K562 (cell line): ENCODE measurements around the gene TBC1D25. TPM values are rescaled to one million over a fixed set of nuclear protein-coding genes. Genes with fewer than 3 reads are reported as not detected.
"Not testable (repeated sequence)": the region's sequence is repeated elsewhere in the genome, so short reads cannot be mapped to it uniquely, and the experiment has no call there.

ENCODE experiments used
- ATAC-seq: fragments of 200-7000 bp; cut with Tn5 transposase; 3 replicates; pipeline ENCODE4 v1.9.1; 2020; ENCODE audit warnings: moderate library complexity
- BruUV-seq: library from RNA; stranded (reverse); fragments of 400-500 nt; replicated peaks from 2 replicates; lab custom pipeline; 2021; lab: Mats Ljungman, UMichigan
- CTCF ChIA-PET: fragments of 300-600 bp; formaldehyde crosslinking; extraction: SDS; loops from one replicate; lab custom pipeline; 2021; ENCODE audit warnings: low intra/inter-chr PET ratio; lab: Yijun Ruan, JAX
- POLR2A ChIA-PET: fragments of 300-600, 350-650 bp; sonication (Branson Sonifier 250); formaldehyde crosslinking; extraction: SDS; loops from one replicate; lab custom pipeline; 2021; ENCODE audit warnings: antibody characterized with exemption, inconsistent platforms; lab: Yijun Ruan, JAX
- DNase-seq, 4 experiments: peaks; one replicate each; pipeline versions ENCODE4 v3.0.0 to v3.0.0-alpha.2; 2011 to 2018; ENCODE audit warnings: low spot score in 3 of 4, mixed read lengths in 3 of 4; ENCODE audit errors: extremely low read depth in 1 of 4
- FAIRE-seq: peaks from 2 replicates; lab custom pipeline; 2011; peaks lifted over from hg19 to GRCh38; lab: Jason Lieb, UNC
- H2AFZ ChIP-seq: 2 replicates; pipeline ENCODE4 v1.6.0; 2011; ENCODE audit warnings: low read depth, low read length, control low read depth, inconsistent platforms
- H3K27ac ChIP-seq: fragments of 200-600 bp; 3 replicates; pipeline ENCODE4 v1.8.0; 2011; ENCODE audit warnings: low read depth, mild to moderate bottlenecking, control low read depth, inconsistent platforms, low read length, moderate library complexity, mixed read lengths; ENCODE audit errors: extremely low read depth
- H3K27me3 ChIP-seq, 2 experiments: fragments of 300-600 bp in 1 of 2; 2 replicates in 1 of 2; 3 replicates in 1 of 2; pipeline versions ENCODE4 v1.6.0 to v1.8.0; 2011; ENCODE audit warnings: inconsistent platforms in 2 of 2, low read length in 2 of 2, mild to moderate bottlenecking in 1 of 2, mixed read lengths in 1 of 2, moderate library complexity in 1 of 2; ENCODE audit not compliant: control insufficient read depth in 2 of 2, insufficient read depth in 2 of 2
- H3K36me3 ChIP-seq: fragments of 300-600 bp; 3 replicates; pipeline ENCODE4 v1.8.0; 2011; ENCODE audit warnings: mild to moderate bottlenecking, low read length, inconsistent platforms; ENCODE audit not compliant: control insufficient read depth, insufficient read depth
- H3K4me1 ChIP-seq, 2 experiments: fragments of 200-600 bp in 1 of 2; replicated peaks in 1 of 2; 2 replicates in 1 of 2; 3 replicates in 1 of 2; pipeline versions ENCODE4 v1.5.1 to v1.8.0; 2011; ENCODE audit warnings: inconsistent platforms in 2 of 2, low read length in 2 of 2, mild to moderate bottlenecking in 1 of 2, mixed read lengths in 1 of 2, moderate library complexity in 1 of 2; ENCODE audit not compliant: control insufficient read depth in 2 of 2, insufficient read depth in 2 of 2
- H3K4me2 ChIP-seq: 2 replicates; pipeline ENCODE4 v1.6.1; 2011; ENCODE audit warnings: low read length, control low read depth, inconsistent platforms, mixed read lengths; ENCODE audit not compliant: insufficient read depth
- H3K4me3 ChIP-seq: fragments of 200-600 bp; sonication (generic), shearing (Covaris generic); 2 replicates; pipeline ENCODE4 v1.5.1; 2016; ENCODE audit warnings: control low read depth, inconsistent platforms
- H3K79me2 ChIP-seq: fragments of 200-600 bp; 3 replicates; pipeline ENCODE4 v1.8.0; 2011; ENCODE audit warnings: low read length, inconsistent platforms; ENCODE audit not compliant: control insufficient read depth, insufficient read depth
- H3K9ac ChIP-seq, 2 experiments: 2 replicates each; pipeline versions ENCODE4 v1.6.0 to v1.6.1; 2011; ENCODE audit warnings: low read depth in 2 of 2, low read length in 2 of 2, control low read depth in 1 of 2, inconsistent platforms in 1 of 2, mild to moderate bottlenecking in 1 of 2, mixed read lengths in 1 of 2; ENCODE audit not compliant: insufficient read depth in 1 of 2
- H3K9me1 ChIP-seq: one replicate; pipeline ENCODE4 v1.6.0; 2011; ENCODE audit warnings: inconsistent platforms, mild to moderate bottlenecking, low read length, moderate library complexity; ENCODE audit not compliant: control insufficient read depth, insufficient read depth
- H3K9me3 ChIP-seq: replicated peaks from 2 replicates; pipeline ENCODE4 v1.5.1; 2011; ENCODE audit warnings: low read depth, low read length, inconsistent platforms; ENCODE audit not compliant: control insufficient read depth, insufficient read depth
- H4K20me1 ChIP-seq: replicated peaks from 2 replicates; pipeline ENCODE4 v1.6.1; 2011; ENCODE audit warnings: low read length, inconsistent platforms, mixed read lengths; ENCODE audit not compliant: control insufficient read depth, insufficient read depth
- HDAC6 ChIP-seq: IDR thresholded peaks from 2 replicates; pipeline ENCODE4 v1.6.1; 2012; ENCODE audit warnings: low read depth, mild to moderate bottlenecking, control low read depth, inconsistent platforms, low read length, moderate library complexity
- HIVEP1 ChIP-seq: fragments of 250-450 bp; sonication (Bioruptor Pico); IDR thresholded peaks from 2 replicates; pipeline ENCODE4 v1.4.0; 2020; ENCODE audit warnings: mild to moderate bottlenecking
- NFXL1 ChIP-seq: fragments of 450-650 bp; formaldehyde crosslinking; IDR thresholded peaks from 2 replicates; pipeline ENCODE4 v1.4.0; 2021; ENCODE audit warnings: mild to moderate bottlenecking
- NR1H2 ChIP-seq: sonication (generic); formaldehyde crosslinking; IDR thresholded peaks from 2 replicates; pipeline ENCODE4 v1.4.0; 2020; ENCODE audit warnings: mild to moderate bottlenecking, missing genetic modification reagents
- RB1 ChIP-seq: fragments of 450-650 bp; IDR thresholded peaks from 2 replicates; pipeline ENCODE4 v1.6.1; 2017; ENCODE audit warnings: low read depth, mild to moderate bottlenecking
- ZNF165 ChIP-seq: fragments of 250-450 bp; sonication (Bioruptor Pico); IDR thresholded peaks from 2 replicates; pipeline ENCODE4 v1.4.0; 2020; ENCODE audit warnings: borderline replicate concordance
- ZNF217 ChIP-seq: sonication (generic); formaldehyde crosslinking; IDR thresholded peaks from 2 replicates; pipeline ENCODE4 v1.8.0; 2022; ENCODE audit warnings: mild to moderate bottlenecking, missing genetic modification reagents
- WGBS: fragments of 100-300 bp; shearing (Covaris generic); methylation state at CpG from one replicate; pipeline ENCODE4 v1.1.6; 2016; ENCODE audit warnings: low coverage, mixed read lengths; ENCODE audit not compliant: insufficient coverage; ENCODE audit errors: missing lambda C conversion rate; 5-methylcytosine and 5-hydroxymethylcytosine counted together
- in situ Hi-C: fragments of 300-500 bp; cut with MboI; formaldehyde crosslinking; loops from 4 replicates; pipeline ENCODE4 v1.15.0; 2018; ENCODE audit warnings: inconsistent platforms, mixed read lengths
- intact Hi-C: fragments of 100-400 bp; cut with micrococcal nuclease; formaldehyde crosslinking; loops from 2 replicates; pipeline ENCODE4 v1.14.2; 2022
- polyA plus RNA-seq, 8 experiments: library from polyadenylated mRNA; depleted of rRNA in 4 of 8; stranded (reverse) in 5 of 8; unstranded in 3 of 8; fragments of >200 nt; fragmentation: Nextera tagmentation in 2 of 8; fragmentation: Illumina TruSeq in 1 of 8; extraction: Ambion mirVana in 2 of 8; extraction: Trizol in 1 of 8; gene quantifications; 2 replicates each; pipeline versions ENCODE4 v1.2.1 to v1.2.3, GENCODE V29; 2011 to 2014; ENCODE audit warnings: inconsistent platforms in 1 of 8, missing spikeins in 1 of 8
- total RNA-seq, 7 experiments: library from RNA; depleted of rRNA in 6 of 7; stranded (reverse); fragments of >200 nt in 6 of 7; fragmentation: Illumina TruSeq in 2 of 7; extraction: Trizol in 2 of 7; gene quantifications; 2 replicates each; pipeline versions ENCODE4 v1.2.1 to v1.2.3, GENCODE V29; 2011 to 2021; ENCODE audit warnings: low replicate concordance in 1 of 7

The TBC1D25 gene
- total and polyA plus RNA-seq, 9 of the 15 experiments (the other 6 are each of a cell fraction or from before 2014, with no cell fraction given): 0.62 to 10.6 (median 3.9) TPM

- ATAC-seq (no peak), FAIRE-seq (no peak), DNase-seq (no peak)
- no peaks in the 10 kb centered on the region for H3K79me2 ChIP-seq
- 71% methylated on average over 2 of the region's 3 CpGs for WGBS
- H4K20me1 ChIP-seq: peaks cover 4% of the 10 kb centered on the region; the same call in 1 of the 2 replicates
- intact Hi-C loops (no loop called here), in situ Hi-C loops (no loop called here)
- ChIA-PET CTCF (no interaction called here), POLR2A (interaction anchor here (0.6 kb wide), 2 partner anchors 49 to 186 kb away, joined by 3 read pairs; no protein-coding TSS in a partner anchor)
- no peak overlapping the region for H3K4me2 ChIP-seq
- no peak overlapping the region for H3K4me3 ChIP-seq
- TF ChIP-seq ZNF217 (CRISPR knock-in tag) (no peak), NR1H2 (CRISPR knock-in tag) (no peak), ZNF165 (CRISPR knock-in tag) (no peak), NFXL1 (CRISPR knock-in tag) (no peak), HDAC6 (no peak), RB1 (no peak), HIVEP1 (no peak)
- H3K27ac ChIP-seq: no peak overlapping the region
- H3K36me3 ChIP-seq: peaks cover 28% of the 10 kb centered on the region
- H2AFZ ChIP-seq: no peak overlapping the region
- H3K9me3 ChIP-seq: no peaks in the 10 kb centered on the region
- H3K4me1 ChIP-seq: peaks cover 0 to 10% of the 10 kb centered on the region in 2 experiments; a peak in 3 of 5 replicates
- H3K9ac ChIP-seq: no peak overlapping the region
- H3K27me3 ChIP-seq: no peaks in the 10 kb centered on the region
- no peaks in the 10 kb centered on the region for H3K9me1 ChIP-seq
- no TSS peak for BruUV-seq
Observed at GRCh38 chrX:48548871-48549270, 9.4 kb downstream of the TBC1D25 start.

GRCh38 chrX:48555731-48556325, 16.3 kb downstream of the TBC1D25 start:
- 41% methylated on average over 7 of the region's 9 CpGs for WGBS
- H3K9me1 ChIP-seq, H3K4me3 ChIP-seq, intact Hi-C loops, POLR2A ChIA-PET, ATAC-seq, H2AFZ ChIP-seq, H3K4me1 ChIP-seq, in situ Hi-C loops, H3K9ac ChIP-seq, H3K4me2 ChIP-seq, CTCF ChIA-PET, H3K27me3 ChIP-seq, H3K9me3 ChIP-seq, H3K79me2 ChIP-seq, H3K27ac ChIP-seq, FAIRE-seq, H4K20me1 ChIP-seq, BruUV-seq, DNase-seq: not testable (repeated sequence)
- H3K36me3 ChIP-seq: peaks cover 35% of the 10 kb centered on the region; the same call in 2 of the 3 replicates
